KG1 (cell line): Measurements from ENCODE around the gene ZNF700.
"Not testable (repeated sequence)": the region's sequence is repeated elsewhere in the genome, so short reads cannot be mapped to it uniquely, and the experiment has no call there.

Experiments
- DNase-seq: peaks from one replicate; lab custom pipeline; 2025; lab: John Stamatoyannopoulos, UW

The ZNF700 gene

GRCh38 chr19:11924886-11925650, at the start of gene ZNF700:
Gene ZNF700 (plus strand): TSS chr19:11925107. CDS start chr19:11925211, 104 bp downstream.
- peak; percentile 86 for DNase-seq

DNA sequence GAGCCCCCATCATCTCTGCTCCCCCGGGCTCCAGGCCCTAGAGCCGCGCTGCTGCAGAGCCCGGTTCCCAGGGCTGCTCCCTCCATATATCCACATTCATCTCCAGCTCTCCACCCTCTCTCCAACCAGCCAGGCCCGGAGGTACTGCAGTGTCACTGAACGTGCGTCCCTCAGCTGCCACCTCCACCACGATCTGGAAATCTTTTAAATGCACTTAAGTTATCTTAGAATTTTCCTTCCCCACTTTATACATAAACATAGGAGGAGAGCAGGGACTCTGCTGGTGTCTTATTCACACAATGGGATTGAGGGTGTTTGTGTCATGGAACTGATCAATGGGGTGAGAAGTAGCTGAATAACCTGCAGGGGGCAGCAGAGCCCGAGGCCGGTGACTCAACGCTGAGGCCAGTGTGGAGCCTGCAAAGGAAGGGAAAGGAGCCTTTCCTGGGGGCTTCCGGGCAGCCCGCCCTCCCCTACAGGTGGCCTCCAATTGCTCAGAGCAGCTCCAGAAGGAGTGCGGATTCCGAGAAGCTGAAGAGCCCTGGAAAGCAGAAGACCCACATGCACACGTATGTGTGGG, 45.1 kb upstream of the ZNF700 start:
- DNase-seq: not testable (repeated sequence)

GRCh38 chr19:11880598-11880997, 44.3 kb upstream of the ZNF700 start:
- no peak for DNase-seq

DNA sequence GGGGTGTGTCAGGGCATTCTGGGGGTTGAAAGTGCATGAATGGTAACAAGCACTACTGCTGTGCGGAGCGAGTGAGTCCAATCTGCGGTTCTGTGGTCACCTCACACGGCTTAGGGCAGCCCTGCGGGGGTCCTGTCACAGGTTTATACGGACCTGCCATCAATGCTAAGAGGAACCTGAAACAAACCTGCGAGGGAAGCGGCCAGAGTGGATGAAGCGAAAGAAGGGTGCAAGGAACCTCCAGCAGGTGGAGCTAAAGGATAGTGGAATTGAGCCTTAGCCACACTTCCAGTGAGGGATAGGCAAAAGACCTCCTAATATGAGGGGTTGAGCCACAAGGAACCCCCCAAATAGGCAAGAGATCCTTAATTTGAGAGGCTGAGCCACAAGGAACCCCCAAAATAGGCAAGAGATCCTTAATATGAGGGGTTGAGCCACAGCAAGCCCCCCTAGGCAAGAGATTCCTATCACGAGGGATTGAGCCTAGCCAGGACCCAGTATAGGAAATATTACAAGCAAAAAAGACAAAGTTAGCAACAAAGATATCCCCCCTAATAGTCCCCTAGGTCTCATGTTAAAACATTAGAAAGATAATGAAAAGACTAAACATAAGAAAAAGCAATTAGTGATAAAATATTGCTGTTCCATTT, 43.6 kb upstream of the ZNF700 start:
- DNase-seq: peak; percentile 37

DNA sequence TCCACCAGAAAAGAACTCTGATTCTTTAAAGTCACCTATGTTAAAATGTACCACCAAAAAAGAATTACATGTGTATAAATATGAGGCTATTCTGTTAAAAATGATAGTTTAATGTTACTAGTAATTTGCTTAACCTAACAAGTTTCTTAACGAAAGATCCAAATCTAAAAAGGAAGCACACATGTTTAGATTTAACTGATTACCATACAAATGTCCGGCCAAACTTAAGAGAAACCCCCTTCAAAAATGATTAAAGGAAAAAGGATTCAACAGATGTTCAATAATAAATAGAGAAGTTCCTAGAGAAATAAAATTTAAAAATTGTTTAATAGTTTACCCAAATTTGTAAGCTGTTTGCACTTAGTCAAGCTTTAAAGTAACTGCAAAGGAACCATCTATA, 42.3 kb upstream of the ZNF700 start:
- DNase-seq: no peak

DNA sequence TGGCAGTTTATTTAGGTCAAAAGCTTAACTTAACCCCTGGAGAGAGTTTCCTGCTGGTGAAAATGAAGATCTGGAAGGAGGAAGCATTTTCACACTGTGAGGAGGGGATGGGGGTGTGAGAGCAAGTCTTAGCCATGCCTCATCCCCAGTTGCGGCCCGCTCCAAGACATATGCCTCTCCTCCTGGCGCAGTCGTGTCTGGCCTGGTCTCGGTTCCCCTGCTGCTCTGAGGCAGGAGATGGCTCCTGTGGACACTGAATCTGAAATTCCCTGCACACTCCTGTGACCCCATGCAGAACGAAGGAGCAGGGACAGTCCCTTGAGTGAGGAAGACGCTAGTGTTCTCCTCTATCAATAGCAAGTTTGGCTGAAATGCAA, 37.7 kb upstream of the ZNF700 start:
- no peak for DNase-seq

GRCh38 chr19:11887611-11888531, 37.0 kb upstream of the ZNF700 start, which contains the start of gene ZNF69:
Gene ZNF69 (plus strand): TSS chr19:11887782. CDS start chr19:11887924, 142 bp downstream.
- no peak for DNase-seq

DNA sequence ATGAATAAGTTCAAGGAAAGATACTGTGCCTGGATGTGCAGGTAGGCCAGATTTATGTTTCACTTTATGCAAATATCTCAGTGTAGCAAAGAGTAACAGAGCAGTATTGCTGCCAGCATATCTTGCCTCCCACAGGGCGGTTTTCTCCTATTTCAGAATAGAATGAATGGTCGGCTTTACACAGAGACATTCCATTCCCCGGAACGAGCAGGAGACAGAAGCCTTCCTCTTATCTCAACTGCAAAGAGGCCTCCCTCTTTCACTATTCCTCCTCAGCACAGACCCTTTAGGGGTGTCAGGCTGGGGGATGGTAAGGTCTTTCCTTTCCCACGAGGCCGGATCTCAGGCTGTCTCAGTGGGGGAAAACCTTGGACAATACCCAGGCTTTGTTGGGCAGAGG, 35.0 kb upstream of the ZNF700 start:
- not testable (repeated sequence) for DNase-seq

- DNase-seq: no peak
Observed at GRCh38 chr19:11890634-11891033, 34.3 kb upstream of the ZNF700 start.

DNA sequence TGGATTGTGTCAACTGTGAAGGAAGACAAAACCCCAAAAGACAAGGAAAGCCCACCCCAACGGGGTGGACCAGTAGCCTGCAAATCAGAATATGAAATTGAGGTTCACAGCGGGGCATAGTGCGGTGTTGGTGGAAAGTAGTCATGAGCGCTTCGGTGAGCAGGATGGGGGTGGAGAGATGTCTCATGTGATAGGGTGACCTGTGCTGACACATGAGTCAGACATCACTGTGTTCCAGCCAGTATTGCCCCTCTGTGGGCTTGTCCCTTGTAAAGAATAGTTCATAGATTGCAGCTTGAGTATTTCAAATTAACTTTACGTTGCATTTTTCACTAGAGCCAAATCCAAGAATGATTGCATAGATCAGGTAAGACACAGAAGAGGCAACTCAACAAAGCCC, 30.1 kb upstream of the ZNF700 start:
- DNase-seq: no peak

DNA sequence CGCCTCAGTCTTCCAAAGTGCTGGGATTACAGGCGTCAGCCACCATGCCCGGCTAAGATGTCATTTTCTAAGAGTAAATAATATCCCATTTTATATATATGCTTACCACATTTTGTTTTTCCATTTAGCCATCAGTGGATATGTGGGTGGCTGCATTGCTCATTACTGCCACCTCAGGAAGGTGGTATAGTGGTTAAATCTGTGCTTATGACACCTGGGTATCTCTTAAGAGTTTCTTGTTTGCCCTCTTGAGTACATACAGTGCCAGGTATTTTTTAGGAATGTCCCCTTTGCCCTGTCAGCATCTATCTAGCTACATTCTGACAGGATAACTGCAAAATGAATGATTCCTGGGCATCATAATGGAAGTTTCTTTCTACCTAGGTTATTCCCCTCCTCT, 22.7 kb upstream of the ZNF700 start:
- no peak for DNase-seq

GRCh38 chr19:11905928-11906327, 19.0 kb upstream of the ZNF700 start:
- no peak for DNase-seq

DNA sequence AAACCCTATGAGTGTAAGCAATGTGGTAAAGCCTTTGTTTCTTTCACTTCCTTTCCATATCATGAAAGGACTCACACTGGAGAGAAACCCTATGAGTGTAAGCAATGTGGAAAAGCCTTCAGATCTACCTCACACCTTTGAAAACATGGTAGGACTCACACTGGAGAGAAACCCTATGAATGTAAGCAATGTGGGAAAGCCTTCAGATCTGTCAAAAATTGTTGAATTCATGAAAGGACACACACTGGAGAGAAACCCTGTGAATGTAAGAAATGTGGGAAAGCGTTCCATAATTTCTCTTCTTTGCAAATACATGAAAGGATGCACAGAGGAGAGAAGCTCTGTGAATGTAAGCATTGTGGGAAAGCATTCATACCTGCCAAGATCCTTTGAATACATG, 13.0 kb upstream of the ZNF700 start:
- DNase-seq: not testable (repeated sequence)

GRCh38 chr19:11914417-11915051, 10.4 kb upstream of the ZNF700 start:
- DNase-seq: not testable (repeated sequence)

- DNase-seq: no peak
Observed at GRCh38 chr19:11921852-11922495, 2.9 kb upstream of the ZNF700 start.

DNA sequence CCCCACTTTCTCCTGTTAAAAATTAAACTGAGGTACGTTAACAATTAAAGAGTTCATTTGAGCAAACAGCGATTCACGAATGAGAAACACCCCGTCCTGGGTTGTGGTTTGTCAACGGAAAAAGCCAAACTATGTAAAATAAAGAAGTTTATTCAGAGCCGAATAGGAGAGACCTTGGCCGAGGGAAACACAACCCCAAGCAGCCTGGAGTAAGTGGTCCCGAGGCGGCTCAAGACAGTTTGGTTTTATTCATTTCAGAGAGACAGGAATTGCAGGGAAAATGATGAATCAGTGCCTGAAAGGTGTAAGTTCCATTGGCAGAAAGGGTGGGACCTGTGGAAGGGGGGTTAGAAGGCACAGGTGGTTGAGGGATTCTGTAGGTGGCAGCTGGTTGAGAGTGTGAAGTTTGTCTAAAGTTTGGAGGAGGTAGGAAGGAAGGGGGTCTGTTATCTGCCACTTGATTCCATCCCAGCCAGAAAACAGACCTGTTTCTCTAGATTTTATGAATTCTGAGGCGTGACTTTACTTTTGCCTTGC, 812 bp downstream of the ZNF700 start:
- not testable (repeated sequence) for DNase-seq

DNA sequence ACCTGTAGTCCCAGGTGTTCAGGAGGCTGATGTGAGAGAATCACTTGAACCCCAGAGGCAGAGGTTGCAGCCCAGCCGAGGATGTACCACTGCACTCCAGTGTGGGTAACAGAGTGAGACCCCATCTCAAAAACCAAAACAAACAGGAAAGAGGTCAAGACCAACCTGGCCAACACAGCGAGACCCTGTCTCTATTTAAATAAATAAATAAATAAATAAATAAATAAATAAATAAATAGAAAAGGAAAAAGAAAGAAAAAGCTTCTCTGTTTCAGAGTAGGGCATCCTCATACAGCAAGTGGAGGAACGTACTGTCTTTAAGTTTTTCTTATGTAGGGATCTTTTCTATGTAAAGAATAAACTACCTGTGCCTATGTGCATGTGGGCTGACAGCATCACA, 2.3 kb downstream of the ZNF700 start:
- DNase-seq: no peak

GRCh38 chr19:11931051-11931450, 6.1 kb downstream of the ZNF700 start:
- DNase-seq: no peak

- DNase-seq: no peak
Observed at GRCh38 chr19:11931513-11931912, 6.6 kb downstream of the ZNF700 start.

- not testable (repeated sequence) for DNase-seq
Observed at GRCh38 chr19:11935829-11936228, 10.9 kb downstream of the ZNF700 start.

GRCh38 chr19:11938383-11938782, 13.5 kb downstream of the ZNF700 start:
- not testable (repeated sequence) for DNase-seq
